ENCODE data around the gene ANO6. TPM values are rescaled to one million over a fixed set of nuclear protein-coding genes. Genes with fewer than 3 reads are reported as not detected.
A peak's percentile ranks its signal among the peaks of the same experiment; 100 is the strongest.

The ANO6 gene
- total and polyA plus RNA-seq, 8 donors: 4.0 to 34.0 (median 17.7) TPM

DNA sequence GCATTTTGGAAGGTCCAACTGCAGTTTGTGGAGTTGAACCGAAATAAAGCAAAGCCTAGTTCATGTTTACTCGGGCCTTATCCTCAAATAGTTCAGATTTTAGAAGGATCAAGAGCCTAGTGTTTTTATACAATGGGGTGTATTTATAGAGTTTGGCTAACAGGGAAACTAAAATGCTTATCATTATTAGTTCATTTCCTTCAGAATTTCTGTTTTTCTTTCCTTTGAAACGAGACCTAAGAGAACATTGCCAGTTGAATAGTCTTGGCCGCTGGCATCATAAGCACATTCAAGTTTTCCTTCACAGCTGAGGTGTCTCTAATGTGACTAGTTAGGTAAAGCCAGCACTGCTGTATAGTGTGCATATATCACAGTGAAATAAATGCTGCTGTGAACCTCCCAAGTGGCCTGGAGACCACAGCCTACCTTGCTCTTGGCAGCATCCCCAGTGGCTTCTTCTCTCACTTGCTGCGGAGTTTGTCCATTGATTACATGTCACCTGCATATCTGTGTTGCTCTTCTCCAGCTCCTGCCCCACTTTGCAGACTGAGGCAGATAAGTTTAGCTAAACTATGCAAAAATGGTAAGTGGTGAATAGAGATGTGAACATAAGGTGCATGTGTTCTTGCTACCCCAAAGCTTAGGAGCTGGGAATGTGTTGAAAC lies 88.8 kb downstream of the ANO6 start:
- intact Hi-C loops (cut with DNase I): no loop called here
- H3K4me1 ChIP-seq: peaks cover 0 to 3% (median 0%) of the 10 kb centered on the region in 3 donors
- no peaks in the 10 kb centered on the region for H3K9me3 ChIP-seq
- ATAC-seq (no peak), FAIRE-seq (no peak), DNase-seq (no peak)
- TF ChIP-seq, protein P1, sequence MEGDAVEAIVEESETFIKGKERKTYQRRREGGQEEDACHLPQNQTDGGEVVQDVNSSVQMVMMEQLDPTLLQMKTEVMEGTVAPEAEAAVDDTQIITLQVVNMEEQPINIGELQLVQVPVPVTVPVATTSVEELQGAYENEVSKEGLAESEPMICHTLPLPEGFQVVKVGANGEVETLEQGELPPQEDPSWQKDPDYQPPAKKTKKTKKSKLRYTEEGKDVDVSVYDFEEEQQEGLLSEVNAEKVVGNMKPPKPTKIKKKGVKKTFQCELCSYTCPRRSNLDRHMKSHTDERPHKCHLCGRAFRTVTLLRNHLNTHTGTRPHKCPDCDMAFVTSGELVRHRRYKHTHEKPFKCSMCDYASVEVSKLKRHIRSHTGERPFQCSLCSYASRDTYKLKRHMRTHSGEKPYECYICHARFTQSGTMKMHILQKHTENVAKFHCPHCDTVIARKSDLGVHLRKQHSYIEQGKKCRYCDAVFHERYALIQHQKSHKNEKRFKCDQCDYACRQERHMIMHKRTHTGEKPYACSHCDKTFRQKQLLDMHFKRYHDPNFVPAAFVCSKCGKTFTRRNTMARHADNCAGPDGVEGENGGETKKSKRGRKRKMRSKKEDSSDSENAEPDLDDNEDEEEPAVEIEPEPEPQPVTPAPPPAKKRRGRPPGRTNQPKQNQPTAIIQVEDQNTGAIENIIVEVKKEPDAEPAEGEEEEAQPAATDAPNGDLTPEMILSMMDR (IDR thresholded peaks at IDR 0.05): no peak
- H3K4me3 ChIP-seq: no peak overlapping the region
- 51 to 62% methylated on average over 5 of the region's 5 CpGs for WGBS, 2 donors
- H3K36me3 ChIP-seq: no peaks in the 10 kb centered on the region
- no peaks in the 10 kb centered on the region for H3K27me3 ChIP-seq
- H3K27ac ChIP-seq: no peak overlapping the region

GRCh38 chr12:45305907-45306306 lies 90.0 kb downstream of the ANO6 start:
- TF ChIP-seq, protein P1 (IDR thresholded peaks at IDR 0.05): no peak
- WGBS, 2 donors: 87 to 91% methylated on average over 3 of the region's 3 CpGs
- intact Hi-C loops (cut with DNase I): no loop called here
- H3K27me3 ChIP-seq: no peaks in the 10 kb centered on the region
- H3K4me3 ChIP-seq: no peak overlapping the region
- H3K4me1 ChIP-seq: peaks cover 0 to 10% (median 1%) of the 10 kb centered on the region in 3 donors
- ATAC-seq (peak in 1 of 4 donors; percentile 41), DNase-seq (no peak), FAIRE-seq (no peak)
- H3K27ac ChIP-seq: no peak overlapping the region
- no peaks in the 10 kb centered on the region for H3K36me3 ChIP-seq
- no peaks in the 10 kb centered on the region for H3K9me3 ChIP-seq

GRCh38 chr12:45309836-45310626 lies 94.1 kb downstream of the ANO6 start:
- H3K27ac ChIP-seq: peak overlapping the region in 1 of 4 donors; percentile 5
- 44% methylated on average over 1 of the region's 1 CpG for WGBS, 2 donors
- H3K9me3 ChIP-seq: no peaks in the 10 kb centered on the region
- no peak for FAIRE-seq
- H3K4me1 ChIP-seq: peaks cover 0 to 14% (median 4%) of the 10 kb centered on the region in 3 donors
- no peak overlapping the region for H3K4me3 ChIP-seq
- TF ChIP-seq, protein P1 (IDR thresholded peaks at IDR 0.05): no peak
- peak in 1 of 4 donors; percentile 23 for ATAC-seq
- DNase-seq: no peak
- H3K36me3 ChIP-seq: no peaks in the 10 kb centered on the region
- intact Hi-C loops (cut with DNase I): no loop called here
- H3K27me3 ChIP-seq: no peaks in the 10 kb centered on the region

DNA sequence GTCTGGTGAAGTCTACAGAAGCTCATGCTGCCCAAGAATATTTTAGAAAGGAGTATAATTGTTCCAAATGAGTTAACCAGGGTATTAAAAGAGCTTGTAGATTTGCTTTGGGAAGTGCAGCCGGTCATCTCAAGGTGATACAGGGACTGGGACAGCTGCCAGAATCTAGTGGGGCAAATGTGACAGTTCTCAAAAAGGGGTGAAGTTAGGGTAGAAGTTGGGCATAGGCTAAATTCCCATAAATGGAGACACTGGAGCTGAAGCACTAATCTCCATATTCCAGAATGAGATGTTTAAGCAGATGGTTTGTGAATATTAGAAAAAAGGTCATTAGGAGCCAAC lies 94.7 kb downstream of the ANO6 start:
- no peaks in the 10 kb centered on the region for H3K36me3 ChIP-seq
- H3K4me1 ChIP-seq: peaks cover 0 to 14% (median 4%) of the 10 kb centered on the region in 3 donors
- no peak for ATAC-seq
- intact Hi-C loops (cut with DNase I): no loop called here
- FAIRE-seq: no peak
- 9 to 10% methylated on average over 1 of the region's 1 CpG for WGBS, 2 donors
- H3K4me3 ChIP-seq: no peak overlapping the region
- TF ChIP-seq, protein P1 (IDR thresholded peaks at IDR 0.05): no peak
- H3K9me3 ChIP-seq: no peaks in the 10 kb centered on the region
- H3K27me3 ChIP-seq: no peaks in the 10 kb centered on the region
- no peak overlapping the region for H3K27ac ChIP-seq
- DNase-seq: no peak

DNA sequence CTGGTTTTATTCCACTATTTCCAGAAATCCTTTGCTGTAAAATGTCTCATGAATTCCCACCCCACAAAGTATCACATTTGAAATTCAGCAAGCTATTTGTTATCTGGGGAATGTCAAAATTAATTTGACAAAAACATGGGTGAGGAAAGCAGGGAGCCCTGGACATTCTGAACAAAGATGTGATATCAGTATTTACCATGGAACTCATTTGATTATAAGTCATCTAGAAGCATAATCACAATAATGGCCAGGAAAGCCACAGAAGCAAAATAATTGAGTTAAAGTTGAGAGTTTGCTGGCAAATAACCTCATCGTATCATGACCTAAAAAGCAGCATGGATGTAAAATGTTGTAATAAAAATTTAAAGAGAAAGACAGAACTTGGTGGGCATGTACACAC lies 96.1 kb downstream of the ANO6 start:
- no peak for FAIRE-seq
- Histone ChIP-seq H3K4me3 (no peak overlapping the region), H3K4me1 (peaks cover 0 to 14% (median 4%) of the 10 kb centered on the region in 3 donors), H3K9me3 (no peaks in the 10 kb centered on the region), H3K36me3 (no peaks in the 10 kb centered on the region), H3K27ac (no peak overlapping the region), H3K27me3 (no peaks in the 10 kb centered on the region)
- DNase-seq: no peak
- no peak for ATAC-seq
- TF ChIP-seq, protein P1 (IDR thresholded peaks at IDR 0.05): no peak
- WGBS, 2 donors: 86% methylated on average over 1 of the region's 1 CpG
- intact Hi-C loops (cut with DNase I): no loop called here
